22Rv1 (cell line): ENCODE measurements around the gene ZMPSTE24.

Source experiments
- ZFX ChIP-seq: fragments of 450-650 bp; IDR thresholded peaks from 2 replicates; pipeline ENCODE4 v1.6.1; 2017; ENCODE audit warnings: antibody characterized with exemption, borderline replicate concordance
- TF ChIP-seq, protein P1 (sequence below): fragments of 450-650 bp; IDR thresholded peaks from 2 replicates; pipeline ENCODE4 v1.5.1; 2017; ENCODE audit warnings: mild to moderate bottlenecking

DNA sequence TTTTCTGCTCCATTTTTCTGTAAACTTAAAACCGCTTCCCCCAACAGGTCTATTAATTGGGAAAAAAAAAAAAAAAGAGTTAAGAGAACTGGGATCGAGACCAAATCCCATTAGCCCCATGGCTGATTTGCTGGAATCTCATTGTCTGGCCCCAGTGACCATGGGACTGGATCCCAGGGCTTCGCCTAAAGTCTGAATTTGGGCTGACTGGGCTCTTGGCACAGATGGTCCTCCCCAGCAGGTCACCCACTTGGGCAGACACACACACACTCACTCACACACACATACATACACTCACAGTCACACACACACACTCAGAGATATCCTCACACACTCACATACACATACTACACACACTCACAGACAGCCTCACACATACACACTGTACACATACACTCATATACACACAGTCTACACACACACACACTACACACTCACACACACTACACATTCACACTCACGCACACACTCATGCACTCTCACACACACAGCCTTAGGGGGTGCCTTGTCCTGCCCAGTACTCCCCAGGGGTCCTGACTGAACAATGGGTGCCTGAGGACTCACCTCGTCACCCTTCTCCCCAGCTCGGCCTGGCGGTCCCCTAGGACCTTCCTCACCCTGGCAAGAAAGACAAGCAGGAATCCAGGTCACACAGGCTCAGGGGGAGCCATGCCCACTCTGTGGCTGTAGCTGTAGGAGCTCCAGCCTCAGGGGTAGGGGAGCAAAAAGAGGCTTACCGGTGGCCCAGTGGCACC, 51.5 kb downstream of the ZMPSTE24 start:
- TF ChIP-seq ZFX = no peak
- TF ChIP-seq, protein P1, sequence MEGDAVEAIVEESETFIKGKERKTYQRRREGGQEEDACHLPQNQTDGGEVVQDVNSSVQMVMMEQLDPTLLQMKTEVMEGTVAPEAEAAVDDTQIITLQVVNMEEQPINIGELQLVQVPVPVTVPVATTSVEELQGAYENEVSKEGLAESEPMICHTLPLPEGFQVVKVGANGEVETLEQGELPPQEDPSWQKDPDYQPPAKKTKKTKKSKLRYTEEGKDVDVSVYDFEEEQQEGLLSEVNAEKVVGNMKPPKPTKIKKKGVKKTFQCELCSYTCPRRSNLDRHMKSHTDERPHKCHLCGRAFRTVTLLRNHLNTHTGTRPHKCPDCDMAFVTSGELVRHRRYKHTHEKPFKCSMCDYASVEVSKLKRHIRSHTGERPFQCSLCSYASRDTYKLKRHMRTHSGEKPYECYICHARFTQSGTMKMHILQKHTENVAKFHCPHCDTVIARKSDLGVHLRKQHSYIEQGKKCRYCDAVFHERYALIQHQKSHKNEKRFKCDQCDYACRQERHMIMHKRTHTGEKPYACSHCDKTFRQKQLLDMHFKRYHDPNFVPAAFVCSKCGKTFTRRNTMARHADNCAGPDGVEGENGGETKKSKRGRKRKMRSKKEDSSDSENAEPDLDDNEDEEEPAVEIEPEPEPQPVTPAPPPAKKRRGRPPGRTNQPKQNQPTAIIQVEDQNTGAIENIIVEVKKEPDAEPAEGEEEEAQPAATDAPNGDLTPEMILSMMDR = no peak
